ENCODE results near the gene LHFPL5. TPM values are rescaled to one million over a fixed set of nuclear protein-coding genes. Genes with fewer than 3 reads are reported as not detected.

LHFPL5 gene
- total RNA-seq, 1 experiment from 2014 or later, result not detected

GRCh38 chr6:35817515-35817914 is 12.4 kb downstream of the LHFPL5 start:
- POLR2A ChIA-PET, result no interaction called here
- Histone ChIP-seq H3K36me3 (ENCODE audit: control insufficient read depth, insufficient read depth, low read length) (no peaks in the 10 kb centered on the region), H3K9me3 (peaks cover 6% of the 10 kb centered on the region; the same call in 1 of the 2 replicates), H3K4me3 (ENCODE audit: low read depth, low read length) (no peak overlapping the region), H3K27me3 (replicated peaks; ENCODE audit: control insufficient read depth, insufficient read depth, low read length) (no peaks in the 10 kb centered on the region), H3K4me1 (no peaks in the 10 kb centered on the region)
- CTCF ChIA-PET, result no interaction called here
- H3K4me1 Mint-ChIP-seq (ENCODE audit: low read depth, unreplicated experiment), result no peaks in the 10 kb centered on the region
- no peaks in the 10 kb centered on the region for H3K36me3 Mint-ChIP-seq (ENCODE audit: insufficient read depth, unreplicated experiment)
- no peak for DNase-seq
- no TSS peak for BruUV-seq (replicated peaks)
- TF ChIP-seq CTCF (IDR thresholded peaks at IDR 0.05; ENCODE audit: insufficient read depth in 1 of 2, low read depth in 1 of 2, low read length in 1 of 2, severe bottlenecking in 1 of 2, unreplicated experiment in 1 of 2), result no peak
- H3K27me3 Mint-ChIP-seq (ENCODE audit: insufficient read depth, unreplicated experiment), result no peaks in the 10 kb centered on the region
- no peak overlapping the region for H3K27ac Mint-ChIP-seq (ENCODE audit: unreplicated experiment)
- intact Hi-C loops (cut with micrococcal nuclease; ENCODE audit: unreplicated experiment), result no loop called here
- H3K9me3 Mint-ChIP-seq (ENCODE audit: unreplicated experiment), result no peaks in the 10 kb centered on the region
- H3K4me3 Mint-ChIP-seq (ENCODE audit: unreplicated experiment), result no peak overlapping the region

- H3K27me3 Mint-ChIP-seq (ENCODE audit: insufficient read depth, unreplicated experiment), result no peaks in the 10 kb centered on the region
- POLR2A ChIA-PET, result no interaction called here
- no peaks in the 10 kb centered on the region for H3K9me3 Mint-ChIP-seq (ENCODE audit: unreplicated experiment)
Observed at GRCh38 chr6:35823601-35824000, 18.4 kb downstream of the LHFPL5 start.

GRCh38 chr6:35824552-35825192 is 19.5 kb downstream of the LHFPL5 start:
- H3K36me3 Mint-ChIP-seq (ENCODE audit: insufficient read depth, unreplicated experiment), result no peaks in the 10 kb centered on the region
- no TSS peak for BruUV-seq (replicated peaks)
- intact Hi-C loops (cut with micrococcal nuclease; ENCODE audit: unreplicated experiment), result no loop called here
- H3K4me3 Mint-ChIP-seq (ENCODE audit: unreplicated experiment), result no peak overlapping the region
- TF ChIP-seq CTCF (IDR thresholded peaks at IDR 0.05; ENCODE audit: insufficient read depth in 1 of 2, low read depth in 1 of 2, low read length in 1 of 2, severe bottlenecking in 1 of 2, unreplicated experiment in 1 of 2), result no peak
- Histone ChIP-seq H3K4me1 (no peaks in the 10 kb centered on the region), H3K4me3 (ENCODE audit: low read depth, low read length) (no peak overlapping the region), H3K36me3 (ENCODE audit: control insufficient read depth, insufficient read depth, low read length) (no peaks in the 10 kb centered on the region), H3K9me3 (no peaks in the 10 kb centered on the region), H3K27me3 (replicated peaks; ENCODE audit: control insufficient read depth, insufficient read depth, low read length) (no peaks in the 10 kb centered on the region)
- POLR2A ChIA-PET, result no interaction called here
- no peaks in the 10 kb centered on the region for H3K9me3 Mint-ChIP-seq (ENCODE audit: unreplicated experiment)
- CTCF ChIA-PET, result no interaction called here
- no peak overlapping the region for H3K27ac Mint-ChIP-seq (ENCODE audit: unreplicated experiment)
- H3K4me1 Mint-ChIP-seq (ENCODE audit: low read depth, unreplicated experiment), result no peaks in the 10 kb centered on the region
- H3K27me3 Mint-ChIP-seq (ENCODE audit: insufficient read depth, unreplicated experiment), result no peaks in the 10 kb centered on the region
- DNase-seq, result no peak

More at GRCh38 chr6:35823601-35824000, 18.4 kb downstream of the LHFPL5 start:
- Histone ChIP-seq H3K36me3 (ENCODE audit: control insufficient read depth, insufficient read depth, low read length) (no peaks in the 10 kb centered on the region), H3K9me3 (no peaks in the 10 kb centered on the region), H3K4me3 (ENCODE audit: low read depth, low read length) (no peak overlapping the region), H3K4me1 (no peaks in the 10 kb centered on the region), H3K27me3 (replicated peaks; ENCODE audit: control insufficient read depth, insufficient read depth, low read length) (no peaks in the 10 kb centered on the region)
- CTCF ChIA-PET, result no interaction called here
- no peaks in the 10 kb centered on the region for H3K4me1 Mint-ChIP-seq (ENCODE audit: low read depth, unreplicated experiment)
- H3K4me3 Mint-ChIP-seq (ENCODE audit: unreplicated experiment), result no peak overlapping the region
- intact Hi-C loops (cut with micrococcal nuclease; ENCODE audit: unreplicated experiment), result no loop called here
- DNase-seq, result no peak
- no peak for TF ChIP-seq CTCF (IDR thresholded peaks at IDR 0.05; ENCODE audit: insufficient read depth in 1 of 2, low read depth in 1 of 2, low read length in 1 of 2, severe bottlenecking in 1 of 2, unreplicated experiment in 1 of 2)
- no peak overlapping the region for H3K27ac Mint-ChIP-seq (ENCODE audit: unreplicated experiment)
- BruUV-seq (replicated peaks), result no TSS peak
- no peaks in the 10 kb centered on the region for H3K36me3 Mint-ChIP-seq (ENCODE audit: insufficient read depth, unreplicated experiment)

Measured in Caco-2 (cell line).